ENCODE measurements around the gene NOL8.

DNA sequence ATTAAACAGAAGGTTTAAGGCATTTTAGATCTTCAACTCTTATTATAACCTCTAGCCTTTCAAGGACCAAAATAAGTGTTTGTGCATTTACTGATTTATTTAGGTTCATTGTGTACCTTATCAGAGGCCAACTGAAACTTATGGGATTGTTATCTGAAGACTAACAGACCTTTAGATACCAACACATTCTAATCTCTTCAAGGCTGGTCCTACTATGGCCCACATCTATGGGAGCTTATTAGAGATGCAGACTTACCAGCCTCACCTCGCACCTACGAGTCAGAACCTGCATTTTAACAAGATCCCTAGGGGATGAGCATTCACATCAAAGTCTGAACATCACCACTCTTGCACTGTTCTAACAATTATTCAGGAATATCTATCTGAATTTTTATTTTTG is 33.6 kb downstream of the NOL8 start:
- TF ChIP-seq, protein P1, sequence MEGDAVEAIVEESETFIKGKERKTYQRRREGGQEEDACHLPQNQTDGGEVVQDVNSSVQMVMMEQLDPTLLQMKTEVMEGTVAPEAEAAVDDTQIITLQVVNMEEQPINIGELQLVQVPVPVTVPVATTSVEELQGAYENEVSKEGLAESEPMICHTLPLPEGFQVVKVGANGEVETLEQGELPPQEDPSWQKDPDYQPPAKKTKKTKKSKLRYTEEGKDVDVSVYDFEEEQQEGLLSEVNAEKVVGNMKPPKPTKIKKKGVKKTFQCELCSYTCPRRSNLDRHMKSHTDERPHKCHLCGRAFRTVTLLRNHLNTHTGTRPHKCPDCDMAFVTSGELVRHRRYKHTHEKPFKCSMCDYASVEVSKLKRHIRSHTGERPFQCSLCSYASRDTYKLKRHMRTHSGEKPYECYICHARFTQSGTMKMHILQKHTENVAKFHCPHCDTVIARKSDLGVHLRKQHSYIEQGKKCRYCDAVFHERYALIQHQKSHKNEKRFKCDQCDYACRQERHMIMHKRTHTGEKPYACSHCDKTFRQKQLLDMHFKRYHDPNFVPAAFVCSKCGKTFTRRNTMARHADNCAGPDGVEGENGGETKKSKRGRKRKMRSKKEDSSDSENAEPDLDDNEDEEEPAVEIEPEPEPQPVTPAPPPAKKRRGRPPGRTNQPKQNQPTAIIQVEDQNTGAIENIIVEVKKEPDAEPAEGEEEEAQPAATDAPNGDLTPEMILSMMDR (IDR thresholded peaks at IDR 0.05; ENCODE audit: low read depth, low read length), result no peak
- TF ChIP-seq EZH2phosphoT487 (IDR thresholded peaks at IDR 0.05; ENCODE audit: low read depth), result no peak
